GM10266 (cell line): ENCODE results near the gene SLC10A7.

Experiments
- DNase-seq: peaks from one replicate; pipeline ENCODE4 v3.0.0; 2012; ENCODE audit errors: extremely low spot score
- TF ChIP-seq, protein P1 (sequence below): IDR thresholded peaks from 2 replicates; pipeline ENCODE4 v1.5.1; 2012; ENCODE audit warnings: mild to moderate bottlenecking, low read depth; ENCODE audit not compliant: control insufficient read depth, insufficient read depth; ENCODE audit errors: missing control alignments

SLC10A7 gene

DNA sequence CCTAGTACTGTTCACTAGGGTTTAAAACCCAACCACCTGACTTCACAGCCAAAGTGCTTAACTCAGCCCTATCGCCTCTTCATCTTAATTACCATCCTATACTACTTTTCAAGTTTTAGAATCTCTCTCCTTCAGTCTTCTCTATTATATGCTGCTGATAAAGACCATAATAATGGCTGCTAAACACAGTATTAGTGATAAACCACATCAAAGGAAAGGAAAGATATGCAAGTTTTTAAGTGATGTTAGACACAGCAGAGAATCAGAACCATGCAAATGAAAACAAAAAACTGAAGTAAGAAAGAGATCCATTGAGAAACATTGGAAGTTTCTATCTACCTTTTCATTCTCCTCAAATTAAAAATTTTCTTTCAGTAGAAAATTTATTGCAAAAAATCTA is 206.6 kb downstream of the SLC10A7 start:
- DNase-seq = no peak
- TF ChIP-seq, protein P1, sequence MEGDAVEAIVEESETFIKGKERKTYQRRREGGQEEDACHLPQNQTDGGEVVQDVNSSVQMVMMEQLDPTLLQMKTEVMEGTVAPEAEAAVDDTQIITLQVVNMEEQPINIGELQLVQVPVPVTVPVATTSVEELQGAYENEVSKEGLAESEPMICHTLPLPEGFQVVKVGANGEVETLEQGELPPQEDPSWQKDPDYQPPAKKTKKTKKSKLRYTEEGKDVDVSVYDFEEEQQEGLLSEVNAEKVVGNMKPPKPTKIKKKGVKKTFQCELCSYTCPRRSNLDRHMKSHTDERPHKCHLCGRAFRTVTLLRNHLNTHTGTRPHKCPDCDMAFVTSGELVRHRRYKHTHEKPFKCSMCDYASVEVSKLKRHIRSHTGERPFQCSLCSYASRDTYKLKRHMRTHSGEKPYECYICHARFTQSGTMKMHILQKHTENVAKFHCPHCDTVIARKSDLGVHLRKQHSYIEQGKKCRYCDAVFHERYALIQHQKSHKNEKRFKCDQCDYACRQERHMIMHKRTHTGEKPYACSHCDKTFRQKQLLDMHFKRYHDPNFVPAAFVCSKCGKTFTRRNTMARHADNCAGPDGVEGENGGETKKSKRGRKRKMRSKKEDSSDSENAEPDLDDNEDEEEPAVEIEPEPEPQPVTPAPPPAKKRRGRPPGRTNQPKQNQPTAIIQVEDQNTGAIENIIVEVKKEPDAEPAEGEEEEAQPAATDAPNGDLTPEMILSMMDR = no peak

DNA sequence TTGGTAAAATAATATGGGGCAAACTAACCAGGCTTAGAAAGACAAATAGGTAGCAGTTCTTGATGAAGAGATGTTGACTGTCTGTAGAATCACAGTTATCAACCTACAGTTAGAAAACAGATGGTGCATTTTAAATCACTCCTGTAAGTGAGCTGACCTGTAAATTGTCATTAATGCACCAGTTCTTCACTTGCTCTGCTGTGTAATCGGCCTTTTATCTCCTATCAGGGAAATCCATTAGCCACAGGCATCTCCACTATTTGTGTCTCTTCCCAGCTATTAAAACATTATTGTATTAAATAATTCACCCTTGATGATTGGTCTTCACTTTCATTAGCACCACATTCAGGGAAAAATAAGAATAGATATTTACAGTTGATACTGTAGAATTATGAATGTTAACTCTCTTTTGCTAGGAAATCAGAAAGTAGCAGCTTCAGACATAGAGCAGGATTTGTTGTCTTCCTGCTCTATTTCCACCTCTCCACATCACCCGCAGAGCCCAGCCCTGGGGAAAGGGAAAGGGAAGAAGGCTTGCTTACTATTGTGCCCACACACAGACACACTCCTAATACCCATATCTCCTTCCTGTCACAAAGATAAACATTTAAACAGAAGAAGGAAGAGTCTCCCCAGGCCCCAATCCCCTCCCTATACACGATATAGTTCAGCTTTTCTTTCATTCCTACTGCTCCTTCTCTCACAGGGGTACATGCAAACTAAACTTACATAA is 210.3 kb downstream of the SLC10A7 start:
- no peak for DNase-seq
- TF ChIP-seq, protein P1 = no peak

DNA sequence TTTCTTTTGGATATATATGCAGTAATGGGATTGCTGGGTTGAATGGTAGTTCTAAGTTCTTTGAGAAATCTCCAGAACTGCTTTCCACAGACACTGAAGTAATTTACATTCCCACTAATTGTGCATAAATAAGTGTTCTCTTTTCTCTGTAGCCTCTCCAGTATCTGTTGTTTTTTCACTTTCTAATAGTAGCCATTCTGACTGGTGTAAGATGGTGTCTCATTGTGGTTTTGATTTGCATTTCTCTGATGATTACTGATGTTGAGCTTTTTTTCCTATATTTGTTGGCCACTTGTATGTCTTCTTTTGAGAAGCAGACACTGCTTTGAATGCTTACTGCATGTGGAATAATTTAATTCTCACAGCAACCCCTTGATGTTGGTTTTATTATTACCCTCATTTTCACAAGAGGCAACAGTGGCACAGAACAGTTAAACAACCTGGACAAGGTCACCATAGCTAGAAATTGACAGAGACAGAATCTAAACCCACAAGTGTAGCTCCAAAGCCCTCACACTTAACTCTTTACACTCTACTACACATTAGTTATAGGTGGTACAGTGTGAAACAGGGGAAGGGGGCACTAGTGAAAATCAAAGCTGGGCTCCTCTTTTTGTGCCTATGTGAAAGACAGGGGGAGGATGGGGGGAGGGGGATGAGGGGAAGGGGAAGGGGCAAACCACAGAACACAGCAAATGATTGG is 211.3 kb downstream of the SLC10A7 start:
- no peak for DNase-seq

DNA sequence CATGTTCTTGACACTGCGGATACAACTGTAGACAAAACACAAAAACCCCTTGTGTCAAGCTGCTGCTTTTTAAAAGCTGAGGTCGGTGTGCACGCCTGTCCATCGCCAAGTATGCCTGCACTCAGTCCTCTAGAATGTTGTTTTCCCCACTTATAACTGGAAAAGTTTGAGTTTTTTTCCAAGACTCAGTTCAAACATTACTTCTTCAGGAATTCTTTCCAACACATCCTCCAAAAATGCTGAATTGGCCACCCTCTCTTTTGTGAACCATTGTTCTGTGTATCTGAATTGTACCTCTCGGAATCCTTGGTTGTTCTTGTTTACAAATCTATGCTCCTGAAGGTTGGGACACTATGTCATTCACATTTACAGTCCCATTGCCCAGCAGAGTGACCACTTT is 212.8 kb downstream of the SLC10A7 start:
- TF ChIP-seq, protein P1 = no peak
- DNase-seq = no peak

More for the DNA sequence above, 211.3 kb downstream of the SLC10A7 start:
- TF ChIP-seq, protein P1 = no peak

DNA sequence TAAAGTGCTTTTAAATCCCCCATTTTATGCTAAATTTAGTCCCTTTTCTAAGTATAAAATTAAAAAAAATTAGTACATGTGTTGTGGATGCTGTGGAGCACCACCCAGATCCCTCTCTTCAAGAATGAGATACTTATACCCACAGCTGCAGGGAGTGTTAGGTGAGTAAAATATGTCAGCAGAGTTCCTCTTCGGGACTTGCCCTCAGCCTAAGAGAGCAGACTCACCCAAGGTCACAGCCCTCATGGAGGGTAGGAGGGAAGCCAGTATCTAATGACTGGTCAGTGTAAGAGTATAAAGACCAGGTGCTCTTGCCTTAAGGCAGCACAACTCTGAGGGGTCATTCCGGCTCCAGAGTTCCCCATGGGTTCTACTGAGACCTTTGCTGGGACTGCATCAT is 218.9 kb downstream of the SLC10A7 start:
- TF ChIP-seq, protein P1 = no peak

DNA sequence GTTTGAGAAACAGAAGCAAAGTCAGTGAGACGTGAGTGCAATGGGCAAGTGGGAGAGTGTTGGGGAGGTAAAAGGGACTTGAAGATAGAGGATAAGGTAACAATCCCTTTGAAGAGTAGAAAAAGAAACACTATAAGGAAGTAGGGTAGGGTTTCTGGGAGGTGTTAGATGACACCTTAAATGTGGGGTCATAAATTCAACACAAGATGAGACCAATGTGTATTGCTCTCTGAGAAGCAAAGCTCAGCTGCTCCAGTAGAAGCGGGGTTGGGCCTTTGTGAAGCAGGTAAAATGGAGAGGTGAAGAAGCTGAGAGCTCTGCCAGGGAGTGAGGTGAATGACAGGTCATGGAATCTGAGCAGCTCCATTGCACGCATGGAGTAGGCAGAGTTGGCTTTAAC is 222.1 kb downstream of the SLC10A7 start:
- no peak for DNase-seq
- TF ChIP-seq, protein P1 = no peak

More for the DNA sequence above, 218.9 kb downstream of the SLC10A7 start:
- DNase-seq = no peak

DNA sequence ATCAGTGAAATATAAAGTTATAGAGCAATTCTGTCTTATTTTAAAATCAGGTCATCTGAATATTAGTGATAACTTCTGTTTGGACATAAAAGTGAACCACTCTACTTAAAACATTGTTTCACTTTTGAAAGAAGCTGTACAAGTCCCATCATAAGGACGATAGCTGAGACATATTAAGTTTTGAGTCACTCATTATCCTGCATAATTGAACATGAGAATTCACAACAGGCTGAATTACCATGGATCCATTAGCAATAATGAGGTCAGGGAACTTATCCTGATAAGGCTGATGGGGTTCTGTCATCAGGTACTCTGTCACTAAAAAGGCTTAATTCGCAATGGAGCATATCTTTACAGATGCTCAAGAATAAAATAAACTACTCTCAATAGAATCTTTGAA is 227.0 kb downstream of the SLC10A7 start:
- TF ChIP-seq, protein P1 = no peak
- DNase-seq = no peak
